Brain microvascular endothelial cell (primary cell): ENCODE data around the gene TIMMDC1.

ENCODE experiments used
- DNase-seq: peaks from one replicate; pipeline ENCODE4 v3.0.0-alpha.2; 2020
- H3K27ac ChIP-seq: fragments of 250-450 bp; sonication (Bioruptor Pico); 2 replicates; pipeline ENCODE4 v1.5.1; 2020; ENCODE audit warnings: mild to moderate bottlenecking, moderate library complexity
- H3K27me3 ChIP-seq: fragments of 250-450 bp; sonication (Bioruptor Pico); replicated peaks from 2 replicates; pipeline ENCODE4 v1.5.1; 2020; ENCODE audit warnings: mild to moderate bottlenecking
- H3K36me3 ChIP-seq: fragments of 250-450 bp; sonication (Bioruptor Pico); replicated peaks from 2 replicates; pipeline ENCODE4 v1.5.1; 2020; ENCODE audit warnings: mild to moderate bottlenecking
- H3K4me3 ChIP-seq: 2 replicates; pipeline ENCODE4 v1.5.1; 2011; ENCODE audit warnings: low read depth, mild to moderate bottlenecking, control low read depth, low read length, moderate library complexity
- CTCF ChIP-seq: IDR thresholded peaks from 2 replicates; pipeline ENCODE4 v1.5.1; 2011; ENCODE audit warnings: low read depth, mild to moderate bottlenecking, moderate library complexity, low read length, control low read depth, inconsistent platforms; ENCODE audit errors: missing control alignments
- in situ Hi-C: cut with HindIII; loops from 2 replicates; pipeline ENCODE4 v1.10.0; 2017; ENCODE audit warnings: low sequenced_read_pairs, low pct_ligation_motif_present

Gene TIMMDC1

GRCh38 chr3:119553823-119554415, 55.6 kb downstream of the TIMMDC1 start:
- Histone ChIP-seq H3K36me3 (no peaks in the 10 kb centered on the region), H3K27me3 (no peaks in the 10 kb centered on the region), H3K27ac (no peak overlapping the region), H3K4me3 (no peak overlapping the region)
- DNase-seq: no peak
- no peak for TF ChIP-seq CTCF
- in situ Hi-C loops: no loop called here

- Histone ChIP-seq H3K4me3 (no peak overlapping the region), H3K36me3 (no peaks in the 10 kb centered on the region), H3K27me3 (no peaks in the 10 kb centered on the region), H3K27ac (no peak overlapping the region)
- no peak for DNase-seq
- no peak for TF ChIP-seq CTCF
- in situ Hi-C loops: no loop called here
These were observed 57.0 kb downstream of the TIMMDC1 start for GRCh38 chr3:119555309-119555735.

- TF ChIP-seq CTCF: no peak
- no peak overlapping the region for H3K27ac ChIP-seq
- DNase-seq: no peak
- no peak overlapping the region for H3K4me3 ChIP-seq
- no peaks in the 10 kb centered on the region for H3K27me3 ChIP-seq
- in situ Hi-C loops: no loop called here
- no peaks in the 10 kb centered on the region for H3K36me3 ChIP-seq
These were observed 57.6 kb downstream of the TIMMDC1 start for GRCh38 chr3:119555929-119556328.

GRCh38 chr3:119557192-119557876, 59.0 kb downstream of the TIMMDC1 start:
- in situ Hi-C loops: no loop called here

GRCh38 chr3:119557877-119558269, 59.5 kb downstream of the TIMMDC1 start:
- Histone ChIP-seq H3K27me3 (no peaks in the 10 kb centered on the region), H3K4me3 (no peak overlapping the region), H3K27ac (no peak overlapping the region), H3K36me3 (no peaks in the 10 kb centered on the region)
- no peak for TF ChIP-seq CTCF
- no peak for DNase-seq
- in situ Hi-C loops: no loop called here

More at GRCh38 chr3:119557192-119557876, 59.0 kb downstream of the TIMMDC1 start:
- no peak for TF ChIP-seq CTCF
- H3K27ac ChIP-seq: no peak overlapping the region
- no peak overlapping the region for H3K4me3 ChIP-seq
- H3K36me3 ChIP-seq: no peaks in the 10 kb centered on the region
- H3K27me3 ChIP-seq: no peaks in the 10 kb centered on the region
- no peak for DNase-seq
